ENCODE measurements around the gene XRCC6.
"Not testable (repeated sequence)": the region's sequence is repeated elsewhere in the genome, so short reads cannot be mapped to it uniquely, and the experiment has no call there.

The XRCC6 gene

GRCh38 chr22:41598891-41599635 is 22.0 kb upstream of the XRCC6 start:
- DNase-seq (ENCODE audit: low read depth) = no peak

GRCh38 chr22:41600976-41601375 is 20.1 kb upstream of the XRCC6 start:
- DNase-seq (ENCODE audit: low read depth) = no peak

GRCh38 chr22:41603873-41604332 is 17.2 kb upstream of the XRCC6 start:
- no peak for DNase-seq (ENCODE audit: low read depth)

GRCh38 chr22:41608386-41608785 is 12.7 kb upstream of the XRCC6 start:
- DNase-seq (ENCODE audit: low read depth) = no peak

- DNase-seq (ENCODE audit: low read depth) = no peak
Measured at GRCh38 chr22:41612603-41613306, 8.3 kb upstream of the XRCC6 start.

GRCh38 chr22:41613456-41613855 is 7.6 kb upstream of the XRCC6 start:
- DNase-seq (ENCODE audit: low read depth) = no peak

- DNase-seq (ENCODE audit: low read depth) = no peak
Measured at GRCh38 chr22:41619979-41620588, 1.0 kb upstream of the XRCC6 start.

- no peak for DNase-seq (ENCODE audit: low read depth)
Measured at GRCh38 chr22:41620589-41621098, 451 bp upstream of the XRCC6 start, which contains the start of gene DESI1. Gene DESI1 (minus strand): TSS chr22:41621043. CDS start chr22:41620839, 204 bp downstream.

GRCh38 chr22:41621911-41622179 is 750 bp downstream of the XRCC6 start:
- no peak for DNase-seq (ENCODE audit: low read depth)

- DNase-seq (ENCODE audit: low read depth) = no peak
Measured at GRCh38 chr22:41625577-41625976, 4.5 kb downstream of the XRCC6 start.

GRCh38 chr22:41631115-41631514 is 10.0 kb downstream of the XRCC6 start:
- DNase-seq (ENCODE audit: low read depth) = not testable (repeated sequence)

- not testable (repeated sequence) for DNase-seq (ENCODE audit: low read depth)
Measured at GRCh38 chr22:41631615-41632014, 10.5 kb downstream of the XRCC6 start.

- not testable (repeated sequence) for DNase-seq (ENCODE audit: low read depth)
Measured at GRCh38 chr22:41634610-41635009, 13.5 kb downstream of the XRCC6 start.

- DNase-seq (ENCODE audit: low read depth) = no peak
Measured at GRCh38 chr22:41636467-41636866, 15.4 kb downstream of the XRCC6 start.

- not testable (repeated sequence) for DNase-seq (ENCODE audit: low read depth)
Measured at GRCh38 chr22:41637623-41638022, 16.5 kb downstream of the XRCC6 start.

- DNase-seq (ENCODE audit: low read depth) = no peak
Measured at GRCh38 chr22:41638124-41638523, 17.0 kb downstream of the XRCC6 start.

- DNase-seq (ENCODE audit: low read depth) = no peak
Measured at GRCh38 chr22:41638748-41639147, 17.7 kb downstream of the XRCC6 start.

GRCh38 chr22:41641854-41642253 is 20.8 kb downstream of the XRCC6 start:
- DNase-seq (ENCODE audit: low read depth) = no peak

GRCh38 chr22:41642331-41643110 is 21.4 kb downstream of the XRCC6 start:
- no peak for DNase-seq (ENCODE audit: low read depth)

- DNase-seq (ENCODE audit: low read depth) = no peak
Measured at GRCh38 chr22:41647771-41648170, 26.7 kb downstream of the XRCC6 start.

- no peak for DNase-seq (ENCODE audit: low read depth)
Measured at GRCh38 chr22:41648432-41648831, 27.3 kb downstream of the XRCC6 start.

- no peak for DNase-seq (ENCODE audit: low read depth)
Measured at GRCh38 chr22:41650229-41650628, 29.1 kb downstream of the XRCC6 start.

Data from fibroblast of the conjunctiva (primary cell).